Fibroblast of mammary gland (primary cell): ENCODE measurements around the gene NME9.
A peak's percentile ranks its signal among the peaks of the same experiment; 100 is the strongest.

ENCODE experiments used
- DNase-seq: peaks from one replicate; pipeline ENCODE4 v3.0.0-alpha.2; 2010; ENCODE audit warnings: low read depth
- H3K4me3 ChIP-seq: 2 replicates; pipeline ENCODE4 v1.5.1; 2011; ENCODE audit warnings: low read depth, mild to moderate bottlenecking, low read length, moderate library complexity; ENCODE audit not compliant: control insufficient read depth
- CTCF ChIP-seq: conservative IDR thresholded peaks from 2 replicates; pipeline ENCODE4 v1.5.1; 2011; ENCODE audit warnings: low read depth, low read length, inconsistent platforms; ENCODE audit not compliant: control insufficient read depth, insufficient read depth

Gene NME9

GRCh38 chr3:138289701-138290100 is 40.0 kb downstream of the NME9 start:
- TF ChIP-seq CTCF: no peak
- no peak for DNase-seq
- no peak overlapping the region for H3K4me3 ChIP-seq

GRCh38 chr3:138289260-138289659 is 40.4 kb downstream of the NME9 start:
- TF ChIP-seq CTCF: no peak
- H3K4me3 ChIP-seq: no peak overlapping the region
- DNase-seq: no peak

GRCh38 chr3:138284957-138285477 is 44.6 kb downstream of the NME9 start:
- DNase-seq: no peak
- peak; percentile 17 for TF ChIP-seq CTCF
- no peak overlapping the region for H3K4me3 ChIP-seq

- no peak for DNase-seq
- no peak overlapping the region for H3K4me3 ChIP-seq
- no peak for TF ChIP-seq CTCF
Measured at GRCh38 chr3:138284079-138284478, 45.6 kb downstream of the NME9 start.

GRCh38 chr3:138282836-138283235 is 46.8 kb downstream of the NME9 start:
- TF ChIP-seq CTCF: no peak
- H3K4me3 ChIP-seq: no peak overlapping the region
- DNase-seq: no peak

GRCh38 chr3:138281561-138281960 is 48.1 kb downstream of the NME9 start:
- DNase-seq: no peak
- no peak overlapping the region for H3K4me3 ChIP-seq
- no peak for TF ChIP-seq CTCF
